ENCODE measurements around the gene MB21D2.
A peak's percentile ranks its signal among the peaks of the same experiment; 100 is the strongest.

MB21D2 gene

GRCh38 chr3:192817506-192817905, 100.2 kb downstream of the MB21D2 start:
- TF ChIP-seq EZH2phosphoT487 (IDR thresholded peaks at IDR 0.05; ENCODE audit: borderline replicate concordance) = no peak
- no peaks in the 10 kb centered on the region for H3K27me3 ChIP-seq (ENCODE audit: insufficient read depth, low read length, poor library complexity, severe bottlenecking)
- H3K4me2 ChIP-seq (ENCODE audit: low read depth, low read length, poor library complexity, severe bottlenecking) = no peak overlapping the region
- H3K36me3 ChIP-seq (ENCODE audit: insufficient read depth, low read length) = no peaks in the 10 kb centered on the region
- H3K9me2 ChIP-seq (replicated peaks; ENCODE audit: low read depth, low read length) = no peaks in the 10 kb centered on the region
- no peaks in the 10 kb centered on the region for H3K9me3 ChIP-seq (ENCODE audit: insufficient read depth, low read depth, low read length)
- H3K4me1 ChIP-seq (ENCODE audit: insufficient read depth, low read length, poor library complexity, severe bottlenecking) = no peaks in the 10 kb centered on the region
- no peaks in the 10 kb centered on the region for H3F3A ChIP-seq (ENCODE audit: low read depth)
- H3K4me3 ChIP-seq (ENCODE audit: low read length, poor library complexity, severe bottlenecking) = no peak overlapping the region
- no peak overlapping the region for H2AFZ ChIP-seq (ENCODE audit: low read length)
- no peaks in the 10 kb centered on the region for H4K20me1 ChIP-seq (ENCODE audit: insufficient read depth, low read length, poor library complexity, severe bottlenecking)
- no peaks in the 10 kb centered on the region for H3K79me2 ChIP-seq (ENCODE audit: insufficient read depth, low read length)
- H3K9ac ChIP-seq (ENCODE audit: low read depth, low read length, poor library complexity, severe bottlenecking) = no peak overlapping the region

- H3K79me2 ChIP-seq (ENCODE audit: insufficient read depth, low read length) = no peaks in the 10 kb centered on the region
Observed at GRCh38 chr3:192817053-192817452, 100.6 kb downstream of the MB21D2 start.

GRCh38 chr3:192816351-192816750, 101.3 kb downstream of the MB21D2 start:
- no peaks in the 10 kb centered on the region for H3K36me3 ChIP-seq (ENCODE audit: insufficient read depth, low read length)
- TF ChIP-seq CTCF (conservative IDR thresholded peaks at IDR 0.05; ENCODE audit: low read length) (peak; percentile 85), EZH2phosphoT487 (IDR thresholded peaks at IDR 0.05; ENCODE audit: borderline replicate concordance) (no peak)
- no peaks in the 10 kb centered on the region for H4K20me1 ChIP-seq (ENCODE audit: insufficient read depth, low read length, poor library complexity, severe bottlenecking)
- H3K79me2 ChIP-seq (ENCODE audit: insufficient read depth, low read length) = no peaks in the 10 kb centered on the region
- no peak overlapping the region for H3K4me2 ChIP-seq (ENCODE audit: low read depth, low read length, poor library complexity, severe bottlenecking)
- no peaks in the 10 kb centered on the region for H3K27me3 ChIP-seq (ENCODE audit: insufficient read depth, low read length, poor library complexity, severe bottlenecking)
- no peaks in the 10 kb centered on the region for H3K9me2 ChIP-seq (replicated peaks; ENCODE audit: low read depth, low read length)
- no peaks in the 10 kb centered on the region for H3K9me3 ChIP-seq (ENCODE audit: insufficient read depth, low read depth, low read length)
- H3K4me1 ChIP-seq (ENCODE audit: insufficient read depth, low read length, poor library complexity, severe bottlenecking) = no peaks in the 10 kb centered on the region
- H3K9ac ChIP-seq (ENCODE audit: low read depth, low read length, poor library complexity, severe bottlenecking) = no peak overlapping the region
- H2AFZ ChIP-seq (ENCODE audit: low read length) = no peak overlapping the region
- H3F3A ChIP-seq (ENCODE audit: low read depth) = no peaks in the 10 kb centered on the region
- H3K4me3 ChIP-seq (ENCODE audit: low read length, poor library complexity, severe bottlenecking) = no peak overlapping the region

More at GRCh38 chr3:192817053-192817452, 100.6 kb downstream of the MB21D2 start:
- Histone ChIP-seq H2AFZ (ENCODE audit: low read length) (no peak overlapping the region), H3K36me3 (ENCODE audit: insufficient read depth, low read length) (no peaks in the 10 kb centered on the region), H4K20me1 (ENCODE audit: insufficient read depth, low read length, poor library complexity, severe bottlenecking) (no peaks in the 10 kb centered on the region), H3K4me3 (ENCODE audit: low read length, poor library complexity, severe bottlenecking) (no peak overlapping the region), H3K9me3 (ENCODE audit: insufficient read depth, low read depth, low read length) (no peaks in the 10 kb centered on the region), H3K9ac (ENCODE audit: low read depth, low read length, poor library complexity, severe bottlenecking) (no peak overlapping the region), H3K4me1 (ENCODE audit: insufficient read depth, low read length, poor library complexity, severe bottlenecking) (no peaks in the 10 kb centered on the region), H3K27me3 (ENCODE audit: insufficient read depth, low read length, poor library complexity, severe bottlenecking) (no peaks in the 10 kb centered on the region), H3F3A (ENCODE audit: low read depth) (no peaks in the 10 kb centered on the region), H3K9me2 (replicated peaks; ENCODE audit: low read depth, low read length) (no peaks in the 10 kb centered on the region), H3K4me2 (ENCODE audit: low read depth, low read length, poor library complexity, severe bottlenecking) (no peak overlapping the region)
- TF ChIP-seq CTCF (conservative IDR thresholded peaks at IDR 0.05; ENCODE audit: low read length) (no peak), EZH2phosphoT487 (IDR thresholded peaks at IDR 0.05; ENCODE audit: borderline replicate concordance) (no peak)

GRCh38 chr3:192812743-192813383, 104.8 kb downstream of the MB21D2 start:
- Histone ChIP-seq H3F3A (ENCODE audit: low read depth) (no peaks in the 10 kb centered on the region), H3K4me3 (ENCODE audit: low read length, poor library complexity, severe bottlenecking) (no peak overlapping the region), H3K9me3 (ENCODE audit: insufficient read depth, low read depth, low read length) (no peaks in the 10 kb centered on the region), H3K27me3 (ENCODE audit: insufficient read depth, low read length, poor library complexity, severe bottlenecking) (no peaks in the 10 kb centered on the region), H3K4me1 (ENCODE audit: insufficient read depth, low read length, poor library complexity, severe bottlenecking) (no peaks in the 10 kb centered on the region), H3K9me2 (replicated peaks; ENCODE audit: low read depth, low read length) (no peaks in the 10 kb centered on the region), H3K4me2 (ENCODE audit: low read depth, low read length, poor library complexity, severe bottlenecking) (no peak overlapping the region), H3K79me2 (ENCODE audit: insufficient read depth, low read length) (no peaks in the 10 kb centered on the region), H4K20me1 (ENCODE audit: insufficient read depth, low read length, poor library complexity, severe bottlenecking) (no peaks in the 10 kb centered on the region), H3K36me3 (ENCODE audit: insufficient read depth, low read length) (no peaks in the 10 kb centered on the region), H3K9ac (ENCODE audit: low read depth, low read length, poor library complexity, severe bottlenecking) (no peak overlapping the region), H2AFZ (ENCODE audit: low read length) (no peak overlapping the region)
- TF ChIP-seq EZH2phosphoT487 (IDR thresholded peaks at IDR 0.05; ENCODE audit: borderline replicate concordance) = no peak
- TF ChIP-seq CTCF (conservative IDR thresholded peaks at IDR 0.05; ENCODE audit: low read length) = peak; percentile 62

All from Loucy (cell line).